Tibial nerve (tissue), 4 donors: ENCODE data around the gene OR4D1. TPM values are rescaled to one million over a fixed set of nuclear protein-coding genes. Genes with fewer than 3 reads are reported as not detected.
"Not testable (repeated sequence)": the region's sequence is repeated elsewhere in the genome, so short reads cannot be mapped to it uniquely, and the experiment has no call there.

Experiments used
- DNase-seq, 2 donors: peaks; one replicate each; pipeline ENCODE4 v3.0.0-alpha.2; 2019; ENCODE audit warnings: low spot score in 2 of 2
- H3K27ac ChIP-seq, 4 donors: fragments of 200-600 bp; sonication (generic) in 3 of 4; one replicate each; pipeline ENCODE4 v1.5.1; 2017 to 2019; ENCODE audit warnings: mild to moderate bottlenecking in 1 of 4
- H3K27me3 ChIP-seq, 2 donors: fragments of 200-600 bp; sonication (generic) in 1 of 2; one replicate each; pipeline versions ENCODE4 v1.5.1 to v1.6.0; 2017 to 2019
- H3K36me3 ChIP-seq, 3 donors: fragments of 200-600 bp; sonication (generic); one replicate each; pipeline ENCODE4 v1.5.1; 2018 to 2019
- H3K4me1 ChIP-seq, 4 donors: fragments of 200-600 bp; sonication (generic) in 3 of 4; one replicate each; pipeline ENCODE4 v1.5.1; 2017 to 2019
- H3K4me3 ChIP-seq, 4 donors: fragments of 200-600 bp; sonication (generic) in 3 of 4; one replicate each; pipeline ENCODE4 v1.5.1; 2017 to 2019; ENCODE audit warnings: mild to moderate bottlenecking in 1 of 4, moderate library complexity in 1 of 4
- H3K9me3 ChIP-seq, 4 donors: fragments of 200-600 bp; sonication (generic) in 3 of 4; one replicate each; pipeline ENCODE4 v1.5.1; 2017 to 2019
- EP300 ChIP-seq, 2 donors: sonication (generic); formaldehyde crosslinking; IDR thresholded peaks; one replicate each; pipeline ENCODE4 v1.6.1; 2017; ENCODE audit warnings: antibody characterized with exemption in 2 of 2, mild to moderate bottlenecking in 1 of 2
- POLR2A ChIP-seq, 2 donors: fragments of 450-650 bp; IDR thresholded peaks; one replicate each; pipeline ENCODE4 v1.6.1; 2017; ENCODE audit warnings: antibody characterized with exemption in 2 of 2, mild to moderate bottlenecking in 2 of 2, moderate library complexity in 2 of 2
- WGBS, 2 donors: methylation state at CpG; one replicate each; pipeline ENCODE4 v1.1.5; 2018; 5-methylcytosine and 5-hydroxymethylcytosine counted together
- total RNA-seq, 4 donors: library from RNA; depleted of rRNA; stranded (reverse); fragments of >200 nt; gene quantifications; one replicate each; pipeline ENCODE4 v1.1.0, GENCODE V29; 2016
- TF ChIP-seq, protein P1 (sequence below), 5 experiments: fragments of 200-600 bp in 3 of 5; fragments of 450-650 bp in 2 of 5; sonication (generic) in 3 of 5; IDR thresholded peaks; one replicate each; pipeline ENCODE4 v1.5.1; 2016 to 2019; ENCODE audit warnings: antibody characterized with exemption in 5 of 5, mild to moderate bottlenecking in 3 of 5, moderate library complexity in 2 of 5

Gene OR4D1
- total RNA-seq: not detected

DNA sequence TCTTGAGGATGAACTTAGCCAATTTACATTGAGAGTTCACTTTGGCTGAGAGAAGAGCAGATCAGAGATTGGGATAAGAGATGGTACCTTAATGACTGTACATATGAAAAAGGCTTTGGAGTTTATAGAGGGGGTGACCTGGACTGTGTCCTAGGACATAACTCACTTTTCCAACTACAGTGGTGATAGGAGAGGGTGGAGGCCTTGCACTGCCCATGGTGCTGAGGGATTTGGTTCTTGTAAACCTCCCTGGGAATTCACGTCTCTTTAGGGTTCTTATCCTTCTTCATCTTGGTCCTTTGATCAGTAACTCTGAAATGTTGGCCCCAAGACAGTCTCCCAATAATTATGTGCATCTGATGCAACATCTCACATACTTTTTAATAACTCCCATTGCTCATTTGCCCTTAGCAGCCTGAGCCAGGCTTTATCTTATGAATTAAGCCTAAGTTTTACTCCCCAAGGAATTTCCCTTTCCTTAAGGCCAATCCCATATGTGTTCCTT lies at the start of gene OR4D1:
TSS of gene OR4D1 (plus strand) at position 455 of the 505 bp plus-strand sequence. CDS start 6,770 bp downstream, outside the sequence.
- Histone ChIP-seq H3K9me3 (peaks cover 0 to 38% (median 5%) of the 10 kb centered on the region in 4 donors), H3K4me3 (no peak within 1 kb of the TSS), H3K27me3 (peaks cover 0 to 14% of the 10 kb centered on the region in 2 donors), H3K36me3 (no peaks in the 10 kb centered on the region), H3K27ac (no peak within 1 kb of the TSS), H3K4me1 (no peaks in the 10 kb centered on the region)
- 41 to 67% methylated on average over 1 of the region's 1 CpG for WGBS, 2 donors
- no peak for DNase-seq
- no peak for TF ChIP-seq EP300 (IDR thresholded peaks at IDR 0.05)
- TF ChIP-seq POLR2A (IDR thresholded peaks at IDR 0.05): no peak
- TF ChIP-seq, protein P1, sequence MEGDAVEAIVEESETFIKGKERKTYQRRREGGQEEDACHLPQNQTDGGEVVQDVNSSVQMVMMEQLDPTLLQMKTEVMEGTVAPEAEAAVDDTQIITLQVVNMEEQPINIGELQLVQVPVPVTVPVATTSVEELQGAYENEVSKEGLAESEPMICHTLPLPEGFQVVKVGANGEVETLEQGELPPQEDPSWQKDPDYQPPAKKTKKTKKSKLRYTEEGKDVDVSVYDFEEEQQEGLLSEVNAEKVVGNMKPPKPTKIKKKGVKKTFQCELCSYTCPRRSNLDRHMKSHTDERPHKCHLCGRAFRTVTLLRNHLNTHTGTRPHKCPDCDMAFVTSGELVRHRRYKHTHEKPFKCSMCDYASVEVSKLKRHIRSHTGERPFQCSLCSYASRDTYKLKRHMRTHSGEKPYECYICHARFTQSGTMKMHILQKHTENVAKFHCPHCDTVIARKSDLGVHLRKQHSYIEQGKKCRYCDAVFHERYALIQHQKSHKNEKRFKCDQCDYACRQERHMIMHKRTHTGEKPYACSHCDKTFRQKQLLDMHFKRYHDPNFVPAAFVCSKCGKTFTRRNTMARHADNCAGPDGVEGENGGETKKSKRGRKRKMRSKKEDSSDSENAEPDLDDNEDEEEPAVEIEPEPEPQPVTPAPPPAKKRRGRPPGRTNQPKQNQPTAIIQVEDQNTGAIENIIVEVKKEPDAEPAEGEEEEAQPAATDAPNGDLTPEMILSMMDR (IDR thresholded peaks at IDR 0.05): no peak

DNA sequence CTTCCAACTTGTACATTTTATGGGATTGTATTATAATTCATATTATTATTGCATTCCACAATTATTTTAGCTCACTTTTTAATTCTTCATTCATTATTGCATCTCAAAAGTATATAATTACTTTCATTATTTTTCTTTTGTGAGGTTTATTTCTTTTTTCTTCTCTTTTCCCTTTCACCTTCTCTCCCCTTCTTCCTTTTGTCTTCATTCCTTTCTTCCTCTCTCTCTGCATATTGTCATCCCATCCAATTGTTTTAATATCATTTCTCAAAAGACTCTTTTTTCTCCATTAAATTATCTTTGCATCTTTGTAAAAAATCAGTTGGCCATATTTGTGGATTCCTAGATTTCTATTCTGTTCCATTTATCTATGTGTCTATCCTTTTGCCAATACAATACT lies 47.7 kb upstream of the OR4D1 start:
- Histone ChIP-seq H3K4me1 (no peaks in the 10 kb centered on the region), H3K4me3 (no peak overlapping the region), H3K9me3 (no peaks in the 10 kb centered on the region), H3K36me3 (no peaks in the 10 kb centered on the region), H3K27me3 (no peaks in the 10 kb centered on the region), H3K27ac (no peak overlapping the region)
- TF ChIP-seq POLR2A (IDR thresholded peaks at IDR 0.05): no peak
- TF ChIP-seq EP300 (IDR thresholded peaks at IDR 0.05): no peak
- no peak for DNase-seq

DNA sequence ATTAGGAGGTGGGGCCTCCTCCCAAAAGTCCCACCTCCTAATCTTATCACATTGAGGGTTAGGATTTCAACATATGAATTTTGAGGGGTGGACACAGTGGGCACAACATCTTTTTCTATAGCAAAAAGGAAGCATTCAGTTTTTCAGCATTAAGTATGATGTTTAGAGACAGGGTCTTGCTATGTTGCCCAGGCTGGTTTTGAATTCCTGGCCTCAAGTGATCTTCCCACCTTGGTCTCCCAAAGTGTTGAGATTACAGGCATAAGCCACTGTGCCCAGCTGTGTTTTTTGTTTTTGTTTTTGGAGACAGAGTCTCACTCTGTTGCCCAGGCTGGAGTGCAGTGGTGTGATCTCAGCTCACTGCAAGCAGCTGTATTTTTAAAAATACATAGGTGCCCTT lies 46.3 kb upstream of the OR4D1 start:
- H3K36me3 ChIP-seq, H3K27me3 ChIP-seq, DNase-seq: not testable (repeated sequence)

DNA sequence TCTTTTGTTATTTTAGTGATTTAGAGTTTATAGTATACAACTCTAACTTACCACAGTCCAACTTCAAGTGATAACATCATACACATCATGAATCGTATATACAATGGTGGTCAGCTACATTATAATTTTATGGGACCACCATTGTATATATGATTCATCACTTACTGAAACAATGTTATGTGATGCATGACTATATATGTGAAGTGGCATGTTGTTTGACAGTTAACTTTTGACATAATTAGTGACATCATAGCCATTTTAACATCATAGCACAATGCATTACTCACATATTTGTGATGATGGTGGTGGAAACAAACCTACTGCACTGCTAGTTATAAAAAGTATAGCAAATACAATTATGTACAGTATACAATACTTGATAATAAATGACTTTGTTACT lies 43.1 kb upstream of the OR4D1 start:
- no peak overlapping the region for H3K4me3 ChIP-seq
- no peak overlapping the region for H3K27ac ChIP-seq
- H3K27me3 ChIP-seq: no peaks in the 10 kb centered on the region
- no peak for TF ChIP-seq EP300 (IDR thresholded peaks at IDR 0.05)
- no peak for TF ChIP-seq POLR2A (IDR thresholded peaks at IDR 0.05)
- TF ChIP-seq, protein P1 (IDR thresholded peaks at IDR 0.05): no peak
- H3K4me1 ChIP-seq: no peaks in the 10 kb centered on the region
- 85 to 91% methylated on average over 1 of the region's 1 CpG for WGBS, 2 donors
- H3K36me3 ChIP-seq: no peaks in the 10 kb centered on the region
- H3K9me3 ChIP-seq: peaks cover 0 to 3% (median 0%) of the 10 kb centered on the region in 4 donors
- DNase-seq: no peak

More for the DNA sequence above, 46.3 kb upstream of the OR4D1 start:
- not testable (repeated sequence) for H3K9me3 ChIP-seq, H3K27ac ChIP-seq, H3K4me3 ChIP-seq, H3K4me1 ChIP-seq

DNA sequence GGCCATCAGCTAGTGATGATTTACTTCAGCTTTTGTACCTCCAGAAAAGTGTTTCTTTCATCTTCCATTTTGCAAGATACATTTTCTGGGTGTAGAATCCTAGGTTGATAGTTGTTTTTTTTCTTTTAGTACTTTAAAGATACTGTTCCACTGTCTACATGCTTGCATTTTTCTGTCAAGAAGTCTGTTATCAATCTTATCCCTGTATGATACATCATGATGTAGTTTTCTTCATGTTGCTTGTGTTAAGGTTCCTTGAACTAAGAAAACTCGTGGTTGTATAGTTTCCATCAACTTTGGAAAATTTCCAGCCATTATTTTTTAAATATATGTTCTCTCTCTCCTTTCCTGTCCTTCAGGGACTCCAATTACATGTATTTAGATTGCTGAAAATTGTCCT lies 40.9 kb upstream of the OR4D1 start:
- Histone ChIP-seq H3K27ac (no peak overlapping the region), H3K36me3 (no peaks in the 10 kb centered on the region), H3K9me3 (peaks cover 0 to 3% (median 0%) of the 10 kb centered on the region in 4 donors), H3K4me3 (no peak overlapping the region), H3K4me1 (no peaks in the 10 kb centered on the region), H3K27me3 (no peaks in the 10 kb centered on the region)
- DNase-seq: no peak
- TF ChIP-seq EP300 (IDR thresholded peaks at IDR 0.05): no peak
- no peak for TF ChIP-seq POLR2A (IDR thresholded peaks at IDR 0.05)
- TF ChIP-seq, protein P1 (IDR thresholded peaks at IDR 0.05): no peak
- WGBS, 2 donors: 39 to 49% methylated on average over 1 of the region's 1 CpG

DNA sequence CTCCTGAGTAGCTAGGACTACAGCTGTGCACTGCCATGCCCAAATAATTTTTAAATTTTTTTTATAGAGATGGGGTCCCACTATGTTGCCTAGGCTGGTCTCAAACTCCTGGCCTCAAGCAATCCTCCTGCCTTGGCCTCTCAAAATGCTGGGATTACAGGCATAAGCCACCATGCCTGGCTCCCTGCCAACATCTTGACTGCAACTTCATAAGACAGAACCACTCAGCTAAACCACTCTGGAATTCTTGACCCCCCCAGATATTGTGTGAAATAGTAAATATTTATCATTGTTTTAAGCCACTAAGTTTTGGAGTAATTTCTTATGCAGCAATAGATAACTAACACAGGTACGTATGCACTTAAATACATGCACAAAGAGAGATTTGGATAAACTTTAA lies 39.0 kb upstream of the OR4D1 start:
- no peak overlapping the region for H3K4me3 ChIP-seq
- WGBS, 2 donors: 67 to 68% methylated on average over 1 of the region's 1 CpG
- DNase-seq: no peak
- no peak overlapping the region for H3K27ac ChIP-seq
- no peak for TF ChIP-seq POLR2A (IDR thresholded peaks at IDR 0.05)
- TF ChIP-seq, protein P1 (IDR thresholded peaks at IDR 0.05): no peak
- TF ChIP-seq EP300 (IDR thresholded peaks at IDR 0.05): no peak
- no peaks in the 10 kb centered on the region for H3K4me1 ChIP-seq
- no peaks in the 10 kb centered on the region for H3K27me3 ChIP-seq
- H3K9me3 ChIP-seq: peaks cover 0 to 3% (median 0%) of the 10 kb centered on the region in 4 donors
- H3K36me3 ChIP-seq: no peaks in the 10 kb centered on the region
